Nephron (organoid): ENCODE measurements around the gene NME3.

ENCODE experiments used
- H3K27ac Mint-ChIP-seq, 3 experiments: 2 replicates each; pipeline ENCODE4 v1.8.0; 2020; ENCODE audit warnings: mixed read lengths in 3 of 3, mild to moderate bottlenecking in 2 of 3, moderate library complexity in 1 of 3
- H3K27me3 Mint-ChIP-seq: 2 replicates; pipeline ENCODE4 v1.8.0; 2021; ENCODE audit warnings: low read depth, mild to moderate bottlenecking, moderate library complexity, mixed read lengths
- H3K36me3 Mint-ChIP-seq: 2 replicates; pipeline ENCODE4 v1.8.0; 2020; ENCODE audit warnings: low read depth, mixed read lengths
- H3K4me1 Mint-ChIP-seq: 2 replicates; pipeline ENCODE4 v1.8.0; 2020; ENCODE audit warnings: mixed read lengths
- H3K4me3 Mint-ChIP-seq, 3 experiments: 2 replicates each; pipeline ENCODE4 v1.8.0; 2020; ENCODE audit warnings: mild to moderate bottlenecking in 3 of 3, mixed read lengths in 3 of 3, moderate library complexity in 2 of 3
- H3K9me3 Mint-ChIP-seq: 2 replicates; pipeline ENCODE4 v1.8.0; 2020; ENCODE audit warnings: mixed read lengths
- TF ChIP-seq, protein P1 (sequence below), 3 experiments: fragments of 200-600 bp; sonication (generic); IDR thresholded peaks; one replicate each; pipeline ENCODE4 v1.5.0; 2021; ENCODE audit warnings: antibody characterized with exemption in 3 of 3; ENCODE audit not compliant: unreplicated experiment in 3 of 3

Gene NME3

DNA sequence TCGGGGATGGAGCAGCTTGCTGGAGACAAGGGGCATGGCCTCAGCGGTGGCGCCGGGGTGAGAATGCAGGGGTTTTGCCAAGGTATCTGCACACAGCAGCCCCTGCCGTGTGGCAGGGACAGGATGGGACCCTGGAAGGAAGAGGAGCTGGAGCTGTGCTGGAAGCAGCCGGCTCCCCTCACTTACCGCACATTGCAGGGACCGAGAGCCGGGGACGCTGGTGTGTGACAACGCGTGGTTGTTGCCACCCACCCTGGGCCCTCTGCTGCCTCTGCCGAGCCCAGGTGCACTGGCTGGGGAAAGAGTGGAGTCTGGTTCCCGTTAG, 14.5 kb upstream of the NME3 start:
- Mint-ChIP-seq H3K4me3 (peak overlapping the region in 2 of 3 experiments; percentile 28 to 84), H3K27ac (no peak overlapping the region), H3K9me3 (no peaks in the 10 kb centered on the region), H3K36me3 (peaks cover 5% of the 10 kb centered on the region), H3K27me3 (no peaks in the 10 kb centered on the region), H3K4me1 (peaks cover 9% of the 10 kb centered on the region)
- TF ChIP-seq, protein P1, sequence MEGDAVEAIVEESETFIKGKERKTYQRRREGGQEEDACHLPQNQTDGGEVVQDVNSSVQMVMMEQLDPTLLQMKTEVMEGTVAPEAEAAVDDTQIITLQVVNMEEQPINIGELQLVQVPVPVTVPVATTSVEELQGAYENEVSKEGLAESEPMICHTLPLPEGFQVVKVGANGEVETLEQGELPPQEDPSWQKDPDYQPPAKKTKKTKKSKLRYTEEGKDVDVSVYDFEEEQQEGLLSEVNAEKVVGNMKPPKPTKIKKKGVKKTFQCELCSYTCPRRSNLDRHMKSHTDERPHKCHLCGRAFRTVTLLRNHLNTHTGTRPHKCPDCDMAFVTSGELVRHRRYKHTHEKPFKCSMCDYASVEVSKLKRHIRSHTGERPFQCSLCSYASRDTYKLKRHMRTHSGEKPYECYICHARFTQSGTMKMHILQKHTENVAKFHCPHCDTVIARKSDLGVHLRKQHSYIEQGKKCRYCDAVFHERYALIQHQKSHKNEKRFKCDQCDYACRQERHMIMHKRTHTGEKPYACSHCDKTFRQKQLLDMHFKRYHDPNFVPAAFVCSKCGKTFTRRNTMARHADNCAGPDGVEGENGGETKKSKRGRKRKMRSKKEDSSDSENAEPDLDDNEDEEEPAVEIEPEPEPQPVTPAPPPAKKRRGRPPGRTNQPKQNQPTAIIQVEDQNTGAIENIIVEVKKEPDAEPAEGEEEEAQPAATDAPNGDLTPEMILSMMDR (IDR thresholded peaks at IDR 0.05; ENCODE audit: unreplicated experiment in 3 of 3), result no peak

DNA sequence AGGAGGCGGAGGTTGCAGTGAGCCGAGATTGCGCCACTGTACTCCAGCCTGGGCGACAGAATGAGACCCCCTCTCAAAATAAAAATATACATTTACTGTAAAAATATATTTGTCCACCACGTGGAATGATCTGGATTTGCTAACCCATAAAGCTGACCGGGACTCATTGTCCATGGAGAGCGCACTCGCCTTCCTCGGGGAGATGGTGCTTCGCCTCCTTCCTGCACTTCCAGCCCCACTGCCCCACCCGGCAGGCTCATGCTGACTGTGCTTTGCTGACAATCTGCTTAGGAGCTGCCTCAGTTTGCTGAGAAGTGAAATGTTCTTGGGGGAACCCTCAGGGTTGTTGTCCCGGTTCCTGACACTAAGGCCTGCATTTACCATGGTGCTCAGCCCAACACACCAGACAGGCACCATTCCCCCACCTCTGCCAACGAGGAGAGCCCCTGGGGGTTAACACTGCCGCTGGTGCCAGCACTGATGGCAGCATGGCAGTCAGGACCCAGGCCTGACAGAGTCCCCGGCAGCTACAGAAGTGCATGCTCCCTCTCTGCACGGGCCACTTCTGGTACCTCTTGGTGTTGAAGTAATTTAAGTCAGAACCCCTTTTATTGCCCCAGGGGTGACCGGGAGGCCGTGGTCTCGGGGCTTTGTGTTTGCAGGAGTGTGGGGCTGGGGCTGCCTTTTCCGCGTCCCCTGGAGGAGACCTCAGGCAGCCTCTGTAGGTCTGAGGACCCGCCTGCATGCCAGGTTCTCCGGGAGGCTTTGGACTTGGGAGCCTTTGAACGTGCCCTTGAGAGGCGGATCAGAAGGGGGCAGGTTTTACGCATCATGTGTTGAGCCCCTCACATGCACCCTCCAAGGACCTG, 13.9 kb upstream of the NME3 start:
- Mint-ChIP-seq H3K9me3 (no peaks in the 10 kb centered on the region), H3K4me1 (peaks cover 9% of the 10 kb centered on the region), H3K27me3 (no peaks in the 10 kb centered on the region), H3K27ac (no peak overlapping the region), H3K36me3 (peaks cover 5% of the 10 kb centered on the region), H3K4me3 (peak overlapping the region; percentile 78 to 84 (median 84))
- TF ChIP-seq, protein P1 (IDR thresholded peaks at IDR 0.05; ENCODE audit: unreplicated experiment in 3 of 3), result no peak

GRCh38 chr16:1782408-1783264, 11.3 kb upstream of the NME3 start, which contains the start of the genes NUBP2 and SPSB3:
NUBP2 (plus strand) TSS chr16:1782960; CDS start chr16:1783021, 61 bp downstream.
SPSB3 (minus strand) TSS chr16:1782571; CDS start chr16:1781483, 1,088 bp downstream.
- Mint-ChIP-seq H3K36me3 (no peaks in the 10 kb centered on the region), H3K27me3 (no peaks in the 10 kb centered on the region), H3K4me1 (peaks cover 9% of the 10 kb centered on the region), H3K9me3 (no peaks in the 10 kb centered on the region), H3K27ac (peak within 1 kb of the TSS; percentile 77 to 88 (median 86)), H3K4me3 (peak within 1 kb of the TSS; percentile 90 to 96 (median 95))
- TF ChIP-seq, protein P1 (IDR thresholded peaks at IDR 0.05; ENCODE audit: unreplicated experiment in 3 of 3), result peak in 1 of 3 experiments; percentile 18

DNA sequence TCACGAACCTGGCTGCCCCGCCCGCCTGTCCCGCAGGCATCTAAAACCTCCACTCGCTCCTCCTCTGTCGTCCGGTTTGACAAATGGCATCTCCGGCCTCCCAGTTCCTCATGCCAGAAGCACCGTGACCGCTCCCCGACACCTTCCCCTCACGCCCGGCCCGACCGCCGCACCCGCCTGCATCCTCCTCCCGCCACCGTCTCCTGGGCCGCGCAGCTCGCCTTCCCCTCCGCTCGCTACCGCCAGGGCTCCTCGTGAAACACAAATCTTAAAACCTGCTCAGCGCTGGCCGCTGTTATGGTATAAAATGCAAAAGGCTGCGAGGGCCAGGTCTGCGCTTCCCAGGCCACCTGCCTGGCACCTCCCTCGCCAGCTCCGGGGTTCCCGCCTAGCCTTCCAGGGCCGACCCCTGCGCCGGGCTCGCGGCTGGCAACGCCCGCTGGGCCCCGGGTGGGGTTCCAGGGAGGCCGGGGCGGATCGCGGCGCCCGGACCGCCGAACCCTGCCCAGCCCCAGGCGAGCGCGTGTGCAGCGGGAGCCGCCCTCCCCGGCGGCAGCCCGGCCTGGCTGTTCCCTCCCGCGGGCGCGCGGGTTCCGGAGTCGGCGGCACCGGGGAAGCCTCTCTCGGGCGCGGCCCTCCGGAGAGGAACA, 10.5 kb upstream of the NME3 start:
- Mint-ChIP-seq H3K9me3 (no peaks in the 10 kb centered on the region), H3K36me3 (no peaks in the 10 kb centered on the region), H3K4me1 (peaks cover 9% of the 10 kb centered on the region), H3K27ac (peak overlapping the region in 2 of 3 experiments; percentile 86 to 88), H3K27me3 (no peaks in the 10 kb centered on the region), H3K4me3 (peak overlapping the region; percentile 86 to 90 (median 88))
- TF ChIP-seq, protein P1 (IDR thresholded peaks at IDR 0.05; ENCODE audit: unreplicated experiment in 3 of 3), result no peak

DNA sequence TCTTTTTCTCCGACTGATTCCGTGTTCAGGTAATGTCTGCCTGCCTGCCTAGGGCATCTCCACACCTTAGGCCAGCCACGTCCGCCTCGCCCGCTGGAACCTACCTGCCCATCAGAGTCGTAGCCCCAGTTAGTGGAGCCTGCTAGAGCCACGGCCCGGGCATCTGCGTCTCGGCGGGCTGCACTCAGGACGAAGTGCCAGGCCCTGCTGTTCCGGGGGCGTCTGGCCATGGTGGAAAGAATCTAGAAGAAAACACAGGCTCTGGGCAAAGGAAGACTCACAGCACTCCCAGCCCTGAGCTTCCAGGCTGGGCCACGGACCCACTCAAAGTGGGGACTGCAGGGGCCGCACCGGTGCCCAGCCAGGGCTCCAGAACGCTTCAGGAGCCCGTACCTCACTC, 9.9 kb upstream of the NME3 start:
- Mint-ChIP-seq H3K27ac (peak overlapping the region in 2 of 3 experiments; percentile 86 to 88), H3K4me1 (peaks cover 9% of the 10 kb centered on the region), H3K36me3 (no peaks in the 10 kb centered on the region), H3K27me3 (no peaks in the 10 kb centered on the region), H3K4me3 (peak overlapping the region; percentile 86 to 90 (median 88)), H3K9me3 (no peaks in the 10 kb centered on the region)
- TF ChIP-seq, protein P1 (IDR thresholded peaks at IDR 0.05; ENCODE audit: unreplicated experiment in 3 of 3), result no peak
